ENCODE results near the gene FETUB.

Gene FETUB

GRCh38 chr3:186646106-186646505 lies 5.9 kb downstream of the FETUB start:
- H3K4me3 ChIP-seq (ENCODE audit: low read length) = no peak overlapping the region
- TF ChIP-seq CTCF (IDR thresholded peaks at IDR 0.05; ENCODE audit: insufficient read depth, low read depth, low read length, missing control alignments) = no peak
- no peak for DNase-seq (ENCODE audit: low read depth)

- no peak for DNase-seq (ENCODE audit: low read depth)
- no peak for TF ChIP-seq CTCF (IDR thresholded peaks at IDR 0.05; ENCODE audit: insufficient read depth, low read depth, low read length, missing control alignments)
- H3K4me3 ChIP-seq (ENCODE audit: low read length) = no peak overlapping the region
Observed at GRCh38 chr3:186646841-186647240, 6.6 kb downstream of the FETUB start.

GRCh38 chr3:186648851-186649250 lies 8.7 kb downstream of the FETUB start:
- DNase-seq (ENCODE audit: low read depth) = no peak
- no peak overlapping the region for H3K4me3 ChIP-seq (ENCODE audit: low read length)
- TF ChIP-seq CTCF (IDR thresholded peaks at IDR 0.05; ENCODE audit: insufficient read depth, low read depth, low read length, missing control alignments) = no peak

GRCh38 chr3:186651678-186652215 lies 11.5 kb downstream of the FETUB start:
- DNase-seq (ENCODE audit: low read depth) = peak; percentile 68
- H3K4me3 ChIP-seq (ENCODE audit: low read length) = no peak overlapping the region
- no peak for TF ChIP-seq CTCF (IDR thresholded peaks at IDR 0.05; ENCODE audit: insufficient read depth, low read depth, low read length, missing control alignments)

GRCh38 chr3:186653080-186653707 lies 13.0 kb downstream of the FETUB start:
- no peak overlapping the region for H3K4me3 ChIP-seq (ENCODE audit: low read length)
- no peak for TF ChIP-seq CTCF (IDR thresholded peaks at IDR 0.05; ENCODE audit: insufficient read depth, low read depth, low read length, missing control alignments)

GRCh38 chr3:186653984-186654383 lies 13.8 kb downstream of the FETUB start:
- DNase-seq (ENCODE audit: low read depth) = no peak

More at GRCh38 chr3:186653080-186653707, 13.0 kb downstream of the FETUB start:
- no peak for DNase-seq (ENCODE audit: low read depth)

More at GRCh38 chr3:186653984-186654383, 13.8 kb downstream of the FETUB start:
- no peak for TF ChIP-seq CTCF (IDR thresholded peaks at IDR 0.05; ENCODE audit: insufficient read depth, low read depth, low read length, missing control alignments)
- H3K4me3 ChIP-seq (ENCODE audit: low read length) = no peak overlapping the region

Data from epithelial cell of esophagus (primary cell).